ENCODE measurements around the gene CTNNA3. TPM values are rescaled to one million over a fixed set of nuclear protein-coding genes. Genes with fewer than 3 reads are reported as not detected.

The CTNNA3 gene
- total RNA-seq, 1 donor from 2014 or later, result 3.3 TPM

GRCh38 chr10:66102756-66103155 lies 1593.2 kb downstream of the CTNNA3 start:
- no peaks in the 10 kb centered on the region for H3K36me3 Mint-ChIP-seq (ENCODE audit: unreplicated experiment)
- no peak for DNase-seq
- no peak overlapping the region for H3K4me3 Mint-ChIP-seq (ENCODE audit: unreplicated experiment)
- peaks cover 4% of the 10 kb centered on the region for H3K4me1 Mint-ChIP-seq (ENCODE audit: low read depth, unreplicated experiment)
- no peaks in the 10 kb centered on the region for H3K27me3 Mint-ChIP-seq (ENCODE audit: unreplicated experiment)
- TF ChIP-seq, protein P1, sequence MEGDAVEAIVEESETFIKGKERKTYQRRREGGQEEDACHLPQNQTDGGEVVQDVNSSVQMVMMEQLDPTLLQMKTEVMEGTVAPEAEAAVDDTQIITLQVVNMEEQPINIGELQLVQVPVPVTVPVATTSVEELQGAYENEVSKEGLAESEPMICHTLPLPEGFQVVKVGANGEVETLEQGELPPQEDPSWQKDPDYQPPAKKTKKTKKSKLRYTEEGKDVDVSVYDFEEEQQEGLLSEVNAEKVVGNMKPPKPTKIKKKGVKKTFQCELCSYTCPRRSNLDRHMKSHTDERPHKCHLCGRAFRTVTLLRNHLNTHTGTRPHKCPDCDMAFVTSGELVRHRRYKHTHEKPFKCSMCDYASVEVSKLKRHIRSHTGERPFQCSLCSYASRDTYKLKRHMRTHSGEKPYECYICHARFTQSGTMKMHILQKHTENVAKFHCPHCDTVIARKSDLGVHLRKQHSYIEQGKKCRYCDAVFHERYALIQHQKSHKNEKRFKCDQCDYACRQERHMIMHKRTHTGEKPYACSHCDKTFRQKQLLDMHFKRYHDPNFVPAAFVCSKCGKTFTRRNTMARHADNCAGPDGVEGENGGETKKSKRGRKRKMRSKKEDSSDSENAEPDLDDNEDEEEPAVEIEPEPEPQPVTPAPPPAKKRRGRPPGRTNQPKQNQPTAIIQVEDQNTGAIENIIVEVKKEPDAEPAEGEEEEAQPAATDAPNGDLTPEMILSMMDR (IDR thresholded peaks at IDR 0.05; ENCODE audit: partially characterized antibody, unreplicated experiment), result no peak
- H3K27ac Mint-ChIP-seq (ENCODE audit: unreplicated experiment), result no peak overlapping the region
- no peaks in the 10 kb centered on the region for H3K9me3 Mint-ChIP-seq (ENCODE audit: unreplicated experiment)

GRCh38 chr10:66098595-66099480 lies 1597.2 kb downstream of the CTNNA3 start:
- Mint-ChIP-seq H3K4me1 (ENCODE audit: low read depth, unreplicated experiment) (peaks cover 10% of the 10 kb centered on the region), H3K27me3 (ENCODE audit: unreplicated experiment) (no peaks in the 10 kb centered on the region), H3K9me3 (ENCODE audit: unreplicated experiment) (no peaks in the 10 kb centered on the region), H3K36me3 (ENCODE audit: unreplicated experiment) (no peaks in the 10 kb centered on the region), H3K27ac (ENCODE audit: unreplicated experiment) (no peak overlapping the region), H3K4me3 (ENCODE audit: unreplicated experiment) (no peak overlapping the region)
- no peak for DNase-seq
- TF ChIP-seq, protein P1 (IDR thresholded peaks at IDR 0.05; ENCODE audit: partially characterized antibody, unreplicated experiment), result no peak

DNA sequence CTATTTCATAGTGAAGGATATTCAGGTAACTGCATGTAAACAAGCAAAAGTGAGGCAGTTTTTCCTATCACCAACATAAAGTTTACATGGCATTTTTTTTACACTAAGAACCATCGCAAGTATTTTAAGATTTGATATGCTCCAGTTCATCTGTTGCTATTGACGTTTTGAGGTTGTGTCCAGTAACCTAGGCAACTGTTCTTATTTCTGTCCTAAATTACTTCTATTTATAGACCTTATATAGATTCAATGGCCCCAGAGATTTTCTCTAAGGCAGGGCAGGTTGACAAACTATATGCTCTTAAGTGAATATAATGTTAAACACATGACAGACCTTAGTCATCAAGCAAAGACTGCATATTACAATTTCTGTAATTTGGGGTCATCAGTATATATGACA lies 1600.4 kb downstream of the CTNNA3 start:
- Mint-ChIP-seq H3K27me3 (ENCODE audit: unreplicated experiment) (no peaks in the 10 kb centered on the region), H3K4me3 (ENCODE audit: unreplicated experiment) (no peak overlapping the region), H3K4me1 (ENCODE audit: low read depth, unreplicated experiment) (peaks cover 10% of the 10 kb centered on the region), H3K9me3 (ENCODE audit: unreplicated experiment) (no peaks in the 10 kb centered on the region), H3K27ac (ENCODE audit: unreplicated experiment) (no peak overlapping the region), H3K36me3 (ENCODE audit: unreplicated experiment) (no peaks in the 10 kb centered on the region)
- no peak for DNase-seq
- TF ChIP-seq, protein P1 (IDR thresholded peaks at IDR 0.05; ENCODE audit: partially characterized antibody, unreplicated experiment), result no peak

GRCh38 chr10:66085906-66086305 lies 1610.1 kb downstream of the CTNNA3 start:
- no peaks in the 10 kb centered on the region for H3K36me3 Mint-ChIP-seq (ENCODE audit: unreplicated experiment)
- no peaks in the 10 kb centered on the region for H3K4me1 Mint-ChIP-seq (ENCODE audit: low read depth, unreplicated experiment)
- no peak for DNase-seq
- H3K27ac Mint-ChIP-seq (ENCODE audit: unreplicated experiment), result no peak overlapping the region
- no peaks in the 10 kb centered on the region for H3K9me3 Mint-ChIP-seq (ENCODE audit: unreplicated experiment)
- H3K27me3 Mint-ChIP-seq (ENCODE audit: unreplicated experiment), result no peaks in the 10 kb centered on the region
- TF ChIP-seq, protein P1 (IDR thresholded peaks at IDR 0.05; ENCODE audit: partially characterized antibody, unreplicated experiment), result no peak
- no peak overlapping the region for H3K4me3 Mint-ChIP-seq (ENCODE audit: unreplicated experiment)

GRCh38 chr10:66071907-66072306 lies 1624.1 kb downstream of the CTNNA3 start:
- TF ChIP-seq, protein P1 (IDR thresholded peaks at IDR 0.05; ENCODE audit: partially characterized antibody, unreplicated experiment), result no peak
- peaks cover 12% of the 10 kb centered on the region for H3K4me1 Mint-ChIP-seq (ENCODE audit: low read depth, unreplicated experiment)
- H3K27ac Mint-ChIP-seq (ENCODE audit: unreplicated experiment), result no peak overlapping the region
- no peaks in the 10 kb centered on the region for H3K9me3 Mint-ChIP-seq (ENCODE audit: unreplicated experiment)
- no peak overlapping the region for H3K4me3 Mint-ChIP-seq (ENCODE audit: unreplicated experiment)
- no peak for DNase-seq
- no peaks in the 10 kb centered on the region for H3K27me3 Mint-ChIP-seq (ENCODE audit: unreplicated experiment)
- H3K36me3 Mint-ChIP-seq (ENCODE audit: unreplicated experiment), result no peaks in the 10 kb centered on the region
